GM12878 (cell line): ENCODE results near the gene LRIT3. TPM values are rescaled to one million over a fixed set of nuclear protein-coding genes. Genes with fewer than 3 reads are reported as not detected.

Experiments
- ATAC-seq: fragments of 200-7000 bp; cut with Tn5 transposase; 3 replicates; pipeline ENCODE4 v1.9.1; 2020; ENCODE audit warnings: mild to moderate bottlenecking, moderate library complexity
- BruUV-seq: library from RNA; stranded (reverse); fragments of 400-500 nt; replicated peaks from 2 replicates; lab custom pipeline; 2021; lab: Mats Ljungman, UMichigan
- CTCF ChIA-PET: fragments of 300-600 bp; sonication (Branson Sonifier 250); formaldehyde crosslinking; extraction: SDS; loops from one replicate; lab custom pipeline; 2021; ENCODE audit warnings: inconsistent platforms; lab: Yijun Ruan, JAX
- POLR2A ChIA-PET: fragments of 350-600 bp; formaldehyde crosslinking; extraction: SDS; loops from one replicate; lab custom pipeline; 2021; ENCODE audit warnings: inconsistent platforms; lab: Charles Lee
- RAD21 ChIA-PET: fragments of 300-600 bp; sonication (Branson Sonifier 250); formaldehyde crosslinking; loops from one replicate; lab custom pipeline; 2023; ENCODE audit warnings: antibody characterized with exemption; ENCODE audit not compliant: unreplicated experiment; lab: Charles Lee
- SMC1A ChIA-PET: fragments of 300-600 bp; sonication (Branson Sonifier 250); formaldehyde crosslinking; loops from one replicate; lab custom pipeline; 2023; ENCODE audit not compliant: unreplicated experiment, uncharacterized antibody; lab: Charles Lee
- DNase-seq: peaks from one replicate; pipeline ENCODE4 v3.0.0-alpha.2; 2011; ENCODE audit warnings: low read depth, low spot score
- FAIRE-seq: peaks from 3 replicates; lab custom pipeline; 2011; peaks lifted over from hg19 to GRCh38; lab: Jason Lieb, UNC
- H2AFZ ChIP-seq: 2 replicates; pipeline ENCODE4 v1.6.0; 2011; ENCODE audit warnings: low read depth, low read length, control low read depth; ENCODE audit not compliant: control insufficient read depth
- H3K27ac ChIP-seq: 2 replicates; pipeline ENCODE4 v1.5.1; 2011; ENCODE audit warnings: control low read depth; ENCODE audit not compliant: control insufficient read depth, insufficient read depth
- H3K27me3 ChIP-seq, 2 experiments: replicated peaks in 1 of 2; 2 replicates each; pipeline versions ENCODE4 v1.6.0 to v1.6.1; 2011; ENCODE audit warnings: low read length in 1 of 2; ENCODE audit not compliant: control insufficient read depth in 2 of 2, insufficient read depth in 2 of 2
- H3K36me3 ChIP-seq, 2 experiments: 2 replicates each; pipeline ENCODE4 v1.5.1; 2011; ENCODE audit warnings: low read length in 1 of 2; ENCODE audit not compliant: control insufficient read depth in 2 of 2, insufficient read depth in 2 of 2
- H3K4me1 ChIP-seq: 2 replicates; pipeline ENCODE4 v1.6.1; 2011; ENCODE audit warnings: mild to moderate bottlenecking, low read length, moderate library complexity, mixed read lengths; ENCODE audit not compliant: control insufficient read depth, insufficient read depth
- H3K4me2 ChIP-seq: 2 replicates; pipeline ENCODE4 v1.6.0; 2011; ENCODE audit warnings: control low read depth; ENCODE audit not compliant: control insufficient read depth, insufficient read depth
- H3K4me3 ChIP-seq: fragments of 200-600 bp; sonication (generic); 2 replicates; pipeline ENCODE4 v1.5.1; 2016
- H3K79me2 ChIP-seq: 2 replicates; pipeline ENCODE4 v1.6.0; 2011; ENCODE audit warnings: low read length; ENCODE audit not compliant: control insufficient read depth, insufficient read depth
- H3K9ac ChIP-seq: 2 replicates; pipeline ENCODE4 v1.8.0; 2011; ENCODE audit warnings: low read length, control low read depth, mixed read lengths; ENCODE audit not compliant: control insufficient read depth, insufficient read depth
- H3K9me3 ChIP-seq: replicated peaks from 3 replicates; pipeline ENCODE4 v1.5.1; 2011; ENCODE audit warnings: mild to moderate bottlenecking, low read length; ENCODE audit not compliant: control insufficient read depth, insufficient read depth
- H4K20me1 ChIP-seq: 2 replicates; pipeline ENCODE4 v1.6.0; 2011; ENCODE audit not compliant: control insufficient read depth, insufficient read depth
- ATF7 ChIP-seq: fragments of 450-650 bp; IDR thresholded peaks from 2 replicates; pipeline ENCODE4 v1.6.1; 2016; ENCODE audit warnings: low read depth, mild to moderate bottlenecking
- CTCF ChIP-seq, 3 experiments: IDR thresholded peaks in 2 of 3; conservative IDR thresholded peaks in 1 of 3; 2 replicates each; pipeline ENCODE4 v1.5.1; 2011; ENCODE audit warnings: low read depth in 3 of 3, low read length in 3 of 3, mild to moderate bottlenecking in 3 of 3, control low read depth in 2 of 3, moderate library complexity in 2 of 3, inconsistent platforms in 1 of 3, mixed read lengths in 1 of 3; ENCODE audit not compliant: control insufficient read depth in 2 of 3, insufficient read depth in 1 of 3; ENCODE audit errors: extremely low read depth in 1 of 3
- KLF5 ChIP-seq: fragments of 450-650 bp; IDR thresholded peaks from 2 replicates; pipeline ENCODE4 v1.6.1; 2014; ENCODE audit warnings: mild to moderate bottlenecking; ENCODE audit not compliant: partially characterized antibody
- NFXL1 ChIP-seq: fragments of 450-650 bp; IDR thresholded peaks from 2 replicates; pipeline ENCODE4 v1.6.1; 2017; ENCODE audit warnings: antibody characterized with exemption, mild to moderate bottlenecking, borderline replicate concordance
- RAD21 ChIP-seq: IDR thresholded peaks from 2 replicates; pipeline ENCODE4 v1.6.1; 2011; ENCODE audit warnings: mild to moderate bottlenecking, low read depth, low read length, moderate library complexity; ENCODE audit not compliant: insufficient read depth
- RELA ChIP-seq: fragments of 450-650 bp; IDR thresholded peaks from 2 replicates; pipeline ENCODE4 v1.8.0; 2014; ENCODE audit warnings: borderline replicate concordance; ENCODE audit not compliant: partially characterized antibody
- SMC3 ChIP-seq: IDR thresholded peaks from 2 replicates; pipeline ENCODE4 v1.6.1; 2011; ENCODE audit warnings: low read length, improper control_type of control experiment, borderline replicate concordance
- ZBTB40 ChIP-seq: fragments of 450-650 bp; IDR thresholded peaks from 2 replicates; pipeline ENCODE4 v1.6.1; 2016; ENCODE audit warnings: mild to moderate bottlenecking, moderate library complexity, borderline replicate concordance
- WGBS: methylation state at CpG from one replicate; pipeline ENCODE4 v1.1.6; 2016; ENCODE audit warnings: low lambda C conversion rate; ENCODE audit not compliant: insufficient replicate concordance, insufficient coverage; ENCODE audit errors: missing lambda C conversion rate; 5-methylcytosine and 5-hydroxymethylcytosine counted together
- in situ Hi-C: fragments of 300-500 bp; cut with MboI; formaldehyde crosslinking; loops from 9 replicates; pipeline ENCODE4 v1.14.3; 2018; ENCODE audit warnings: mixed read lengths
- intact Hi-C: fragments of 100-400 bp; cut with micrococcal nuclease; formaldehyde crosslinking; loops from one replicate; pipeline ENCODE4 v1.14.2; 2022; ENCODE audit not compliant: unreplicated experiment
- polyA plus RNA-seq, 11 experiments: library from polyadenylated mRNA; depleted of rRNA in 4 of 11; unstranded in 6 of 11; stranded (reverse) in 5 of 11; fragments of >200 nt; fragmentation: Nextera tagmentation in 4 of 11; fragmentation: Illumina TruSeq in 1 of 11; extraction: Ambion mirVana in 4 of 11; extraction: Trizol in 1 of 11; gene quantifications; 1 replicate in 1 of 11; 2 replicates in 10 of 11; pipeline versions ENCODE4 v1.2.1 to v1.2.3, GENCODE V29; 2011 to 2016; ENCODE audit warnings: inconsistent platforms in 2 of 11, missing spikeins in 2 of 11, low read depth in 1 of 11
- total RNA-seq, 4 experiments: library from RNA; depleted of rRNA in 3 of 4; stranded (reverse); fragments of >200 nt in 3 of 4; fragmentation: Illumina TruSeq in 1 of 4; extraction: Trizol in 1 of 4; gene quantifications; 2 replicates each; pipeline versions ENCODE4 v1.2.1 to v1.2.3, GENCODE V29; 2013 to 2021

LRIT3 gene
- total and polyA plus RNA-seq, 10 of the 15 experiments (the other 5 are each of a cell fraction or from before 2014, with no cell fraction given) = 0.04 to 0.20 (median 0.10) TPM; not detected in 6

- BruUV-seq = no TSS peak
- SMC1A ChIA-PET = interaction anchor here (1.2 kb wide), 1 partner anchor 16 kb away, joined by 3 read pairs; no protein-coding TSS in a partner anchor
Observed at GRCh38 chr4:109821185-109821584, 26.7 kb upstream of the LRIT3 start.

DNA sequence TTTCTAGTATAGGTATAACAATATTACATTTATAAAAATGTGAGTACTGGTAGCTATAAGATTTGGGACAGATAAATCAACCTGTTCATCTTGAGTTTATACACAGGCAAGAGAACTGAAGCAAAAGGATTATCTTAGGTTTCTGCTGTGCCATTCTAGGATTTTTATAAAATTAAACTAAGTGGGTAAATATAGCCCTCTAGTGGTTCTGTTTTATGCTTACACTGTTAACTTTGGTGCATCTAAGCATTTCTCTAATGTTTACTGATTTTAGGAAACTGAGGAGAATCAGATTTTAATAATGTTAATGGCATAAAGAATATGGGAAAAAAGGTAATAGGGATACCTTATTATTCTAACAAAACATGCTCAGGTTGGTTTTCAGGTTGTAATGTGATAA is 21.2 kb upstream of the LRIT3 start:
- POLR2A ChIA-PET = no interaction called here
- H3K9ac ChIP-seq = no peak overlapping the region
- intact Hi-C loops (loop anchor here (2.0 kb wide), 1 partner anchor 404 kb away; no protein-coding TSS in a partner anchor), in situ Hi-C loops (no loop called here)
- SMC1A ChIA-PET = interaction anchor here (1.1 to 2.9 kb wide), 6 partner anchors 11 to 401 kb away, joined by 3 to 12 read pairs (median 4); partner anchors contain the start of gene GAR1
- no peak overlapping the region for H3K4me2 ChIP-seq
- no peaks in the 10 kb centered on the region; a peak in 1 of 4 replicates for H3K36me3 ChIP-seq
- no peak overlapping the region for H2AFZ ChIP-seq
- no peak overlapping the region for H3K27ac ChIP-seq
- H3K9me3 ChIP-seq = no peaks in the 10 kb centered on the region
- peak; percentile 47; the same call in 1 of the 2 replicates for TF ChIP-seq SMC3
- peak; percentile 69 for TF ChIP-seq RAD21
- TF ChIP-seq CTCF (IDR thresholded peaks at IDR 0.05 in 2 of 3, conservative IDR thresholded peaks at IDR 0.05 in 1 of 3; ENCODE audit: control insufficient read depth in 2 of 3, extremely low read depth in 1 of 3, insufficient read depth in 1 of 3, low read depth in 3 of 3, low read length in 3 of 3) = peak; percentile 22 to 54 (median 40); a peak in 4 of 6 replicates
- no peak for TF ChIP-seq ZBTB40
- TF ChIP-seq, all 136 proteins: peak for 3
- no peaks in the 10 kb centered on the region for H4K20me1 ChIP-seq
- no peaks in the 10 kb centered on the region for H3K4me1 ChIP-seq
- H3K4me3 ChIP-seq = no peak overlapping the region
- H3K79me2 ChIP-seq = no peaks in the 10 kb centered on the region
- CTCF ChIA-PET = interaction anchor here (1.0 to 4.8 kb wide), 16 partner anchors 9 to 527 kb away, joined by 3 to 36 read pairs (median 5); partner anchors contain the start of genes MCUB and SEC24B
- FAIRE-seq (no peak), ATAC-seq (peak; percentile 80), DNase-seq (no peak)
- no TSS peak for BruUV-seq
- H3K27me3 ChIP-seq = no peaks in the 10 kb centered on the region
- RAD21 ChIA-PET = interaction anchor here (1.0 to 1.5 kb wide), 3 partner anchors 22 to 406 kb away, joined by 3 to 6 read pairs (median 3); partner anchors contain the start of gene SEC24B

More at GRCh38 chr4:109821185-109821584, 26.7 kb upstream of the LRIT3 start:
- CTCF ChIA-PET = interaction anchor here (1.0 to 1.4 kb wide), 2 partner anchors 394 to 395 kb away, joined by 3 read pairs; no protein-coding TSS in a partner anchor
- FAIRE-seq (no peak), ATAC-seq (peak; percentile 11; the same call in 2 of the 3 replicates), DNase-seq (no peak)
- no peak overlapping the region for H3K4me2 ChIP-seq
- peaks cover 18% of the 10 kb centered on the region for H3K79me2 ChIP-seq
- POLR2A ChIA-PET = no interaction called here
- no peaks in the 10 kb centered on the region for H3K9me3 ChIP-seq
- peaks cover 0 to 2% of the 10 kb centered on the region in 2 experiments; a peak in 3 of 4 replicates for H3K36me3 ChIP-seq
- H3K4me1 ChIP-seq = no peaks in the 10 kb centered on the region
- TF ChIP-seq RELA (no peak), ATF7 (no peak), KLF5 (no peak), NFXL1 (no peak)
- H2AFZ ChIP-seq = no peak overlapping the region
- WGBS = 3% methylated on average over 2 of the region's 2 CpGs
- no peaks in the 10 kb centered on the region for H3K27me3 ChIP-seq
- no peak overlapping the region for H3K9ac ChIP-seq
- H4K20me1 ChIP-seq = no peaks in the 10 kb centered on the region
- RAD21 ChIA-PET = no interaction called here
- in situ Hi-C loops = no loop called here
- no peak overlapping the region for H3K4me3 ChIP-seq
- H3K27ac ChIP-seq = no peak overlapping the region
- intact Hi-C loops = no loop called here
